Mesendoderm (in vitro differentiated cells): ENCODE measurements around the gene HLF.

Experiments used
- DNase-seq: peaks from one replicate; pipeline ENCODE4 v3.0.0; 2013
- H2AK5ac ChIP-seq: 2 replicates; pipeline ENCODE4 v1.6.1; 2013; ENCODE audit warnings: low read length, inconsistent platforms
- H2BK120ac ChIP-seq: 2 replicates; pipeline ENCODE4 v1.6.1; 2013; ENCODE audit warnings: low read depth, mild to moderate bottlenecking, low read length, moderate library complexity, mixed read lengths
- H2BK15ac ChIP-seq: replicated peaks from 2 replicates; pipeline ENCODE4 v1.6.1; 2013; ENCODE audit warnings: low read depth, mild to moderate bottlenecking, moderate library complexity
- H2BK5ac ChIP-seq: 2 replicates; pipeline ENCODE4 v1.6.1; 2013; ENCODE audit warnings: low read length, inconsistent platforms
- H3K18ac ChIP-seq: 2 replicates; pipeline ENCODE4 v1.6.1; 2013; ENCODE audit warnings: mild to moderate bottlenecking, low read length, mixed read lengths
- H3K23ac ChIP-seq: one replicate; pipeline ENCODE4 v1.6.1; 2013; ENCODE audit warnings: low read length
- H3K27ac ChIP-seq: 2 replicates; pipeline ENCODE4 v1.5.1; 2013; ENCODE audit warnings: low read depth, mild to moderate bottlenecking, inconsistent platforms, low read length, moderate library complexity
- H3K27me3 ChIP-seq: 2 replicates; pipeline ENCODE4 v1.6.1; 2013; ENCODE audit warnings: low read length, control low read depth, mild to moderate bottlenecking, inconsistent platforms; ENCODE audit not compliant: insufficient read depth, poor library complexity
- H3K36me3 ChIP-seq: 2 replicates; pipeline ENCODE4 v1.6.1; 2013; ENCODE audit warnings: low read length, inconsistent platforms; ENCODE audit not compliant: control insufficient read depth, insufficient read depth
- H3K4ac ChIP-seq: one replicate; pipeline ENCODE4 v1.6.1; 2013; ENCODE audit warnings: low read depth, mild to moderate bottlenecking, low read length, moderate library complexity
- H3K4me1 ChIP-seq: 2 replicates; pipeline ENCODE4 v1.6.1; 2013; ENCODE audit warnings: low read depth, low read length, inconsistent platforms; ENCODE audit not compliant: control insufficient read depth
- H3K4me2 ChIP-seq: 2 replicates; pipeline ENCODE4 v1.6.1; 2013; ENCODE audit warnings: low read length
- H3K4me3 ChIP-seq: 2 replicates; pipeline ENCODE4 v1.5.1; 2013; ENCODE audit warnings: mild to moderate bottlenecking, low read length
- H3K56ac ChIP-seq: one replicate; pipeline ENCODE4 v1.6.1; 2013; ENCODE audit warnings: low read length
- H3K79me1 ChIP-seq: 2 replicates; pipeline ENCODE4 v1.6.1; 2013; ENCODE audit warnings: low read length, inconsistent platforms
- H3K79me2 ChIP-seq: 2 replicates; pipeline ENCODE4 v1.6.1; 2013; ENCODE audit warnings: mild to moderate bottlenecking, low read length; ENCODE audit not compliant: control insufficient read depth, insufficient read depth
- H3K9ac ChIP-seq: 2 replicates; pipeline ENCODE4 v1.6.1; 2013; ENCODE audit warnings: low read length, inconsistent platforms
- H4K5ac ChIP-seq: one replicate; pipeline ENCODE4 v1.6.1; 2013; ENCODE audit warnings: low read length
- H4K8ac ChIP-seq: one replicate; pipeline ENCODE4 v1.6.1; 2013; ENCODE audit warnings: low read depth, mild to moderate bottlenecking, control low read depth, low read length, moderate library complexity
- WGBS: extraction: QIAGEN DNeasy Blood & Tissue Kit; methylation state at CpG from one replicate; pipeline ENCODE4 v1.1.7; 2013; ENCODE audit warnings: low lambda C conversion rate, missing lambda C conversion rate; ENCODE audit not compliant: insufficient coverage; ENCODE audit errors: extremely low coverage; 5-methylcytosine and 5-hydroxymethylcytosine counted together

HLF gene

GRCh38 chr17:55258578-55259135, 6.1 kb upstream of the HLF start:
- Histone ChIP-seq H4K5ac (no peak overlapping the region), H2BK5ac (no peak overlapping the region), H3K4me2 (no peak overlapping the region), H3K4me3 (no peak overlapping the region), H3K4me1 (no peaks in the 10 kb centered on the region), H3K27ac (no peak overlapping the region), H3K36me3 (no peaks in the 10 kb centered on the region), H3K79me2 (no peaks in the 10 kb centered on the region), H3K79me1 (no peaks in the 10 kb centered on the region), H2BK120ac (no peak overlapping the region), H3K4ac (no peak overlapping the region), H3K18ac (no peak overlapping the region), H3K23ac (no peak overlapping the region), H4K8ac (no peak overlapping the region), H3K9ac (no peak overlapping the region), H2AK5ac (no peak overlapping the region), H2BK15ac (no peak overlapping the region), H3K56ac (no peak overlapping the region), H3K27me3 (peaks cover 8% of the 10 kb centered on the region)
- no CpG with 5 or more reads among the region's 3 CpGs for WGBS
- no peak for DNase-seq

GRCh38 chr17:55259684-55260111, 5.1 kb upstream of the HLF start:
- Histone ChIP-seq H3K4me2 (no peak overlapping the region), H3K9ac (no peak overlapping the region), H3K56ac (no peak overlapping the region), H3K4me1 (no peaks in the 10 kb centered on the region), H3K79me1 (no peaks in the 10 kb centered on the region), H3K36me3 (no peaks in the 10 kb centered on the region), H2BK5ac (no peak overlapping the region), H3K18ac (no peak overlapping the region), H4K5ac (no peak overlapping the region), H2BK120ac (no peak overlapping the region), H3K23ac (no peak overlapping the region), H4K8ac (no peak overlapping the region), H3K4me3 (no peak overlapping the region), H3K27me3 (peaks cover 19% of the 10 kb centered on the region), H3K27ac (no peak overlapping the region), H2BK15ac (no peak overlapping the region), H3K79me2 (no peaks in the 10 kb centered on the region), H3K4ac (no peak overlapping the region), H2AK5ac (no peak overlapping the region)
- no CpG with 5 or more reads among the region's 4 CpGs for WGBS
- DNase-seq = no peak

- no peak overlapping the region for H3K56ac ChIP-seq
- no peak overlapping the region for H2AK5ac ChIP-seq
- DNase-seq = no peak
- H2BK15ac ChIP-seq = no peak overlapping the region
- H3K36me3 ChIP-seq = no peaks in the 10 kb centered on the region
- no peak overlapping the region for H4K5ac ChIP-seq
- no peak overlapping the region for H3K4me3 ChIP-seq
- H3K27me3 ChIP-seq = peaks cover 26% of the 10 kb centered on the region
- no peak overlapping the region for H4K8ac ChIP-seq
- H3K4me2 ChIP-seq = no peak overlapping the region
- no peak overlapping the region for H2BK120ac ChIP-seq
- no peak overlapping the region for H3K18ac ChIP-seq
- H3K27ac ChIP-seq = no peak overlapping the region
- no peaks in the 10 kb centered on the region for H3K79me2 ChIP-seq
- no peak overlapping the region for H2BK5ac ChIP-seq
- no peak overlapping the region for H3K23ac ChIP-seq
- H3K9ac ChIP-seq = no peak overlapping the region
- no CpG with 5 or more reads among the region's 2 CpGs for WGBS
- no peaks in the 10 kb centered on the region for H3K4me1 ChIP-seq
- H3K79me1 ChIP-seq = no peaks in the 10 kb centered on the region
- no peak overlapping the region for H3K4ac ChIP-seq
Measured at GRCh38 chr17:55261311-55261710, 3.4 kb upstream of the HLF start.

GRCh38 chr17:55263569-55264277, 1.0 kb upstream of the HLF start:
- Histone ChIP-seq H3K4me2 (no peak overlapping the region), H2BK120ac (no peak overlapping the region), H3K56ac (no peak overlapping the region), H3K27me3 (peaks cover 30% of the 10 kb centered on the region), H3K79me1 (no peaks in the 10 kb centered on the region), H4K8ac (no peak overlapping the region), H2AK5ac (no peak overlapping the region), H4K5ac (no peak overlapping the region), H2BK15ac (no peak overlapping the region), H3K36me3 (no peaks in the 10 kb centered on the region), H2BK5ac (no peak overlapping the region), H3K4ac (no peak overlapping the region), H3K27ac (no peak overlapping the region), H3K23ac (no peak overlapping the region), H3K4me3 (no peak overlapping the region), H3K18ac (no peak overlapping the region), H3K79me2 (no peaks in the 10 kb centered on the region), H3K4me1 (no peaks in the 10 kb centered on the region), H3K9ac (no peak overlapping the region)
- no CpG with 5 or more reads among the region's 31 CpGs for WGBS
- DNase-seq = no peak

GRCh38 chr17:55264278-55264644, 499 bp upstream of the HLF start:
- WGBS = no CpG with 5 or more reads among the region's 13 CpGs
- H3K4me3 ChIP-seq = no peak overlapping the region
- no peak overlapping the region for H3K4me2 ChIP-seq
- no peak overlapping the region for H2BK5ac ChIP-seq
- H2AK5ac ChIP-seq = no peak overlapping the region
- no peaks in the 10 kb centered on the region for H3K36me3 ChIP-seq
- no peak overlapping the region for H3K27ac ChIP-seq
- no peak overlapping the region for H3K9ac ChIP-seq
- H4K5ac ChIP-seq = no peak overlapping the region
- no peak for DNase-seq
- no peak overlapping the region for H4K8ac ChIP-seq
- H3K4ac ChIP-seq = no peak overlapping the region
- H3K4me1 ChIP-seq = no peaks in the 10 kb centered on the region
- no peaks in the 10 kb centered on the region for H3K79me1 ChIP-seq
- peaks cover 30% of the 10 kb centered on the region for H3K27me3 ChIP-seq
- H3K23ac ChIP-seq = no peak overlapping the region
- no peak overlapping the region for H2BK15ac ChIP-seq
- no peaks in the 10 kb centered on the region for H3K79me2 ChIP-seq
- no peak overlapping the region for H3K56ac ChIP-seq
- no peak overlapping the region for H2BK120ac ChIP-seq
- no peak overlapping the region for H3K18ac ChIP-seq
